ENCODE measurements around the gene ROR1.
"Not testable (repeated sequence)": the region's sequence is repeated elsewhere in the genome, so short reads cannot be mapped to it uniquely, and the experiment has no call there.

Gene ROR1

DNA sequence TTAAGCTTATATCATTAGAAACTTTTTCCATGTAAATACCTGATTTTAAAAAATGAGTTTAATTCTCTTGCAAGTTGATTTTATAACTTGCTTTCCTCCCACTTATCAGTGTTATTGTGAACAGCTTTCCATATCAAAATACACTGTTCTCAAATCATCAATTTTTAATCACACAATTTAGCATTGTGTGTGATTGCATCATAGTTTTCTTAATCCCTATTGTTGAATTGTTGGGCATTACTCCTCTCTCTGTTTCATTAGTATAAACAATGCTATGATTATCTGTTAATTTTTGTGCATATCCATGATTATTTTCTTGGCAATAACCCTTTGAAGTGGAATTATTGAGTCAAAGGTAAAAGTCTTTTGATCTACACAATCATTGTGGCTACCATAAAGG is 48.7 kb downstream of the ROR1 start:
- DNase-seq (ENCODE audit: low spot score) = no peak

- DNase-seq (ENCODE audit: low spot score) = no peak
Measured at GRCh38 chr1:63824451-63824850, 50.6 kb downstream of the ROR1 start.

DNA sequence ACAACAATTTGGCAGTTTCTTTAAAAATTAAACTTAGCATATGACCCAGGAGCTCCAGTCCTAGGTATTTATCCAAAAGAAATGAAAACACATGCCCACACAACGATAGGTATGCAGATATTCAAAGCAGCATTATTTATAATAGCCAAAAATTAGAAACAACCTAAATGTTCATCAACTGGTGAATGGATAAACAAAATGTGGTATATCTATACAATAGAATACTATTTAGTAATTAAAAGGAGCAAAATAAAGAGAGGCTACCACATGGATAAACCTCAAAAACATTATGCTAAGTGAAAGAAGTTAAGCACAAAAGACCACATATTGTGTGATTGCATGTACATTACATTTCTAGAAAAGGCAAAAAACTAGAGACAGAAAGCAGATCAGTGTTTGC is 51.3 kb downstream of the ROR1 start:
- no peak for DNase-seq (ENCODE audit: low spot score)

DNA sequence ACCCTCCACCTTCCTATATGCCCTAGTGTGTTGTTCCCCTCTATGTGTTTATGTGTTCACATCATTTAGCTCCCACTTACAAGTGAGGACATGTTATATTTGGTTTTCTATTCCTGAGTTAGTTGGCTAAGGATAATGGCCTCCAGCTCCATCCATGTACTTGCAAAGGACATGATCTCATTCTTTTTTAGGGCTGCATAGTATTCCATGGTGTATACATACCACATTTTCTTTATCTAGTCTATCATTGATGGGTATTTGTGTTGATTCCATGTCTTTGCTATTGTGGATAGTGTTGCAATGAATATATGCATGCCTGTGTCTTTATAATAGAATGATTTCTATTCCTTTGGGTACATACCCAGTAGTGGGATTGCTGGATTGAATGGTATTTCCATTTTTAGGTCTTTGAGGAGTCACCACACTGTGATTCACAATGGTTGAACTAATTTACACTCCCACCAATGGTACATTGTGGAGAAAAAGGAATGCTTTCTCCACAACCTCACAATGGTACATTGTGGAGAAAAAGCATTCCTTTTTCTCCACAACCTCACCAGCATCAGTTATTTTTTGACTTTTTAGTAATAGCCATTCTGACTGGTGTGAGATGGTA is 52.5 kb downstream of the ROR1 start:
- DNase-seq (ENCODE audit: low spot score) = not testable (repeated sequence)

DNA sequence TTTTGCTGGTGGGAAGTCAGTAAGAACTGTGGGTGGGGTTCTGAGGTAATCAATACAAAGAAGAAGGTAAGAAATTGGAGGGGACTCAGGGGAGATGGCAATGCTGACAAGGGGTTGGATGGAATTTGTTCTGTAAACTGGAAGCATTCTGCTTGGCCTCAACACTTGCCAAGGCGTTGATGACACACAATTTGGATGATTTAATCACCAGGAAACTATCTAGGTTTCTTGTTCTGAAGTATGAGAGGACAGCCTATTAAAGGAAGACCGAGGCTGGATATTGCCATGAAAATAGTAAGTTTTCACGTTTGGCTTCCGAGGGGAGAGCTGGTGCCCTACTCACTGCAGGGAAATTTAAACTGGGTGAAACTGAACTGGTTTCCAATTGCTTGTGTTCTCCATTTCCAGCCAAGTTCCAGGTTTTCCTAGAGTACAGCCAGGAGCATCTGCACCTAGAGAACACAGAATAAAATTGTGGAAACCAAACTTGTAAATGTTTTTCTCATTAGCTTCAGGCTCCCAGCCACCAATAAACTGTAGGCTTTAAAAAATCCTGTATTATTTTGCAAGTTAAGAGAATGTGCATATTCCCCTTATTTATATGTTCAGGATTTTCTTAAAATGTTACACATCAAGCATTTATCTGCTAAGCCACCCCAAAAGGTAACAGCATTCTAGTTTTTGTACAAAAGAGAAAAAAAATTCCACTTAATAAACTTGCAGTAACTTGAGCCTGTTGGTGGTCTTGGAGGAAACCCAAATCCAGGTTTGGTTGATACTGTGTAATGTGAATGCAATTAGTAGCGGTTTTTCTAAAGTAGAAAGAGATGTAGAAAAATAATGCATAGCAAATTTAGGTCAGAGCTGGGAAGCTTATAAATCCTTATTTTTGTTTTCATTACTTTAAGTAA is 53.8 kb downstream of the ROR1 start:
- DNase-seq (ENCODE audit: low spot score) = no peak

DNA sequence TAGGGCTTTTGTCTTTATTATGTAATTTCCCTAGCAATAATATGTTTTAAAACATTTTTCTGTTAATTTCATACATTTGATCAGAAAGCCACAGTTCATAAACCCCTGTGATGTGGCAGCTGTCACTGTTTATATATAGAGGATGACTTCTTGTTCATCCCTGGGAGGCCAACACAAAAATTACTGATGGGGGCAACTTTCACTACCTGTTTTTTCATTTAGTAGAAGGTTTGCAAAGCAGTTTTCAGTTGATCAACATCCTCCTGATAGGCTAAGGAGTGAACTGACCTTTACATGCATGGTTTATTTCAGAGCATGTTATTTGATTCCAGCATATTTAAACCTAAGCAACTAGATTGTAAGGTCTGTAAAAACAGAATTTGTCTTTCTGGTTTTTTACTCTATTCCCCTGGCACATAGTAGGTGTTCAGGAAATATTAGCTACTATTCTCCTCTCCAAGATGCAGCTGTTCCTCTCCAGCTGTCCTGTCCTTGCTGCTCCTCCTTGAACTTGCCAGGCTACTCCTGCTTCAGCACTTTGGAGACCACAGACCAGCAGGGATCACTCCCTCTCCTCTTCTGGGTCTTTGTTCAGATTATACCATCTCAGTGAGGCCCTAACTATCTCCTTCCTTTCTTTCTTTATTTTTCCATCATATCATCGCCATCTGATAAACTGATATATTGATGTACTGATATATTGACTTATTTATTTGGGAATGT is 54.7 kb downstream of the ROR1 start:
- no peak for DNase-seq (ENCODE audit: low spot score)

- peak; percentile 14 for DNase-seq (ENCODE audit: low spot score)
Measured at GRCh38 chr1:63829349-63830327, 55.8 kb downstream of the ROR1 start.

DNA sequence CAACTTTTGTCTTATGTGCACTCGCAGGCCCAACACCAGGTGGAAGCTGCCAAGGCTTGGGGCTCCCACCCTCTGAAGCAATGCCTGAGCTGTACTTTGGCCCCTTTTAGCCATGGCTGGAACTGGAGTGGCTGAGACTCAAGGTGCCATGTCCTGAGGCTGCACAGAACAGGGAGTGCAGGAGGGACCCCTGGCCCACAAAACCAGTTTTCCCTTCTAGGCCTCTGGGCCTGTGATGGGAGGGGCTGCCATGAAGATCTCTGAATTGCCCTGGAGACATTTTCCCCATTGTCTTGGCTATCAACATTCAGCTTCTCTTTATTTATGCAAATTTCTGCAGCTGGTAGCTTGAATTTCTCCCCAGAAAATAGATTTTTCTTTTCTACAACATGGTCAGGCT is 57.6 kb downstream of the ROR1 start:
- no peak for DNase-seq (ENCODE audit: low spot score)

GRCh38 chr1:63833363-63834119 is 59.7 kb downstream of the ROR1 start:
- no peak for DNase-seq (ENCODE audit: low spot score)

- DNase-seq (ENCODE audit: low spot score) = no peak
Measured at GRCh38 chr1:63835128-63835527, 61.3 kb downstream of the ROR1 start.

GRCh38 chr1:63836374-63836773 is 62.6 kb downstream of the ROR1 start:
- no peak for DNase-seq (ENCODE audit: low spot score)

DNA sequence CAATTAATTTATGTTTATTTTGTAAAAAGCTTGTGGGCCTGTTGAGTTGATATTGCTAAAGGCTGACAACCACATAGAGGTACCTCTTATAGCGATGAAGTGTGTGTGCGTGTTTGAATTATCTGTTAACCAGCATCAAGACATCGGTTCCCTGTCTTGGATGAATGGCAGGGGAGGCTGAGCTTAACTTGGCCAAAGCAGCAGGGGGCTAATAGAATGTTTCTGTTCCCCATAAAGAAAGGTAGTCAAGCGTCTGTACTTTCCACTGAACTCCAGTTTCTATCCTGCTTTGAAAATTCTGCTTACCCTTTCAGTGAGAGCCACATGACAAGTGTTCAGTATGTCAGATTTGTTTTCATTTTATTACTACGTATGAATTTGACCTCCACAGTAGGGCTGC is 63.0 kb downstream of the ROR1 start:
- no peak for DNase-seq (ENCODE audit: low spot score)

GRCh38 chr1:63843010-63843409 is 69.2 kb downstream of the ROR1 start:
- no peak for DNase-seq (ENCODE audit: low spot score)

- no peak for DNase-seq (ENCODE audit: low spot score)
Measured at GRCh38 chr1:63843884-63844283, 70.1 kb downstream of the ROR1 start.

DNA sequence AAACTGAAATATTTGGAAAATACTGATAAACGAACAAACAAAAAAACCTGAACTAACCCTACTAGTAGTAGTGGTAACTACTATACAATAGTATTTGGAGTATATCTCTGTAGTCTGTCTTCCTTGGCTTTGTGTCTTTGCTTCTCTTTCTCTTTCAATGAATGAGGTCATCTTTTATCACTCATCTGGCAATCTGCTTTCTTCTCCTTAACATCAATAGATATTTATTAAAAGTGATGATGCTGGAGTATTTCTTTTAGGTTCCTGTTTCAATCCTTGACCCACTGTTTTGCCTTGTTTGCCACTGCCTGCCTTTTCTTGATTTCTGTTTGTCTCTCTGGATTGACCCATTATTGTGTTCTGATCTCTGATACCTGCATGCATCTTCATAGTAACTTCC is 71.5 kb downstream of the ROR1 start:
- no peak for DNase-seq (ENCODE audit: low spot score)

DNA sequence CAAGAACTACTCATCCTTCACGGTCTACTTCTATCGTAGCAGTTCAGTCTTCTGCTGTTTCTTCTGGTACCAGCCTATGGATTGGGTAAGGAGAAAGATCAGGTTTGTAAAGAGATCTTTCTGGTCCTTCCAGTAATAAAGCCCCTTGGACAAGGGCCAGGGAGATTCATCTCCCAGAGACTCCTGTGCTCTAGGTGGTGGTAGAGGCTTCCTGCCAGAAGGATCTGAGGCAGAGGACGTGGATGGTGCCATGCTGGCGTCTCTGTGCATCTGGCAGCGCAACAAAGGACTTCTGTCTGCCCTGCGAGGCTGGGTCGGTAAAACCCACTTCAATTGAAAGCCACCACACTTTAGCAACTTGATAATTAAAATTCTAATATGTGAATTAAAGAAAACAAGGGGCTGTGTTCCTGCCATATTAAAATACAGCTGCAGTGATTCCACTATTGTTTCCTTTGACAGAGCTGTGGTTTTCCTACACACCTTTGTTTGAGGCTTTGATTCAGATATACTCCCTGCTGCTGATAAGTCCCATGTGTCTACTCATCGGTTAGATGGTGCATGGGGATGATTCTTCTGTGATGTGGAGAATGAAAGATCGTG is 73.6 kb downstream of the ROR1 start:
- DNase-seq (ENCODE audit: low spot score) = peak; percentile 35

- no peak for DNase-seq (ENCODE audit: low spot score)
Measured at GRCh38 chr1:63848733-63849132, 74.9 kb downstream of the ROR1 start.

DNA sequence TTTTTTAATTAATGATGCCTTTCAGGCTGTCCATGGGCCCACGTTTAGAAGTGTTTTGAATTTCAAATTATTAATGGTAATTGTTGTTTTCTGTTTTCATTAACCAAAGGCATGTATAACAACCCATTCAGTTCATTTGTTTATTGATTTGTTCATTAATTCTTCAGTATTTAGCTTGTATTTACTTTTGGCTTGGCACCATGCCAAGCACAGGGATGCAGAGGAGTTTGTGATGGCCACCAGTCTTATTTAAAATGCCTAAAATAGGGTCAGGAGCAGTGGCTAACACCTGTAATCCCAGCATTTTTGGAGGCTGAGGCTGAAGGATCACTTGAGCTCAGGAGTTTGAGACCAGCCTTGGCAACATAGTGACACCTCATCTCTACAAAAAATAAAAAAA is 75.3 kb downstream of the ROR1 start:
- no peak for DNase-seq (ENCODE audit: low spot score)

GRCh38 chr1:63854091-63854490 is 80.3 kb downstream of the ROR1 start:
- no peak for DNase-seq (ENCODE audit: low spot score)

DNA sequence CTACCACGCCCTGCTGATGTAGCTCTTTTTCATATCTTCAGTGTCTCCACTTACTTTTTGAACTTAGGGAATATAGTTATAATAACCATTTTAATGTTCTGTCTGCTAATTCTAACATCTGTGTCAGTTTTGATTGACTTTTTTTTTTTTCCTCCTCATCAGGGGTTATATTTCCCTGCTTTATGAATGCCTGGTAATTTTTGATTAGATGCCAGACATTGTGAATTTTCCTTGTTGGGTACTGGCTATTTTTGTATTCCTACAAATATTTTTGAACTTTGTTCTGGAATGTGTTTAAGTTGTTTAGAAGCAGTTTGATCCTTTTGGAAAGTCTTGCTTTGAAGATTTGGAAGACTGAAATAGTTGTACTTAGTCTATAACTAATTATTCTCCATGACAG is 82.1 kb downstream of the ROR1 start:
- no peak for DNase-seq (ENCODE audit: low spot score)

DNA sequence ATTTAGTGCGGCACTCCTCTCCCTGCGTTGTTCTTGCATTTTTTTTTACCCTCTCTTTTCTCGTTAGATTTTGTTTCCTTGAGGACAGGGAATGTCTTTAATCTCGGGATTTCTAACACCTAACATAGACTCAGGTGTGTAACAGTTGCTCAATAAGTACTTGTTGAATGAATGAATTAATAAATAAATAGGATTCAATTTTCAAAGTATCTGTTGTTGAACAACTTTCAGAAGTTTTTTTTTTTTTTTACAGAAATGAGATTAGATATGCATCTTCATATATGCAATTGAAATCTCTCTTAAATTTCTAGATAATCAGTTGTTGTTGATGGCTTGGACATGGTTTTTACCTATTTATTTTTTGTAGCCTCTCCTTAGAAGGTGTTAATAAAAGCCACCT is 83.1 kb downstream of the ROR1 start:
- DNase-seq (ENCODE audit: low spot score) = no peak

Data from pons (tissue), 1 donor.